Measurements from ENCODE around the gene DYNLL2. TPM values are rescaled to one million over a fixed set of nuclear protein-coding genes. Genes with fewer than 3 reads are reported as not detected.
"Not testable (repeated sequence)": the region's sequence is repeated elsewhere in the genome, so short reads cannot be mapped to it uniquely, and the experiment has no call there.

DYNLL2 gene
- total and polyA plus RNA-seq, 2 experiments from 2014 or later: 1.5 to 11.3 TPM

GRCh38 chr17:58094118-58094517 lies 10.9 kb downstream of the DYNLL2 start:
- in situ Hi-C loops (cut with MboI): no loop called here
- Histone ChIP-seq H3K4me1 (ENCODE audit: insufficient read depth) (no peaks in the 10 kb centered on the region), H3K79me2 (ENCODE audit: insufficient read depth) (peaks cover 13% of the 10 kb centered on the region), H3K9ac (no peak overlapping the region), H3K27me3 (replicated peaks; ENCODE audit: insufficient read depth) (no peaks in the 10 kb centered on the region), H2AFZ (no peak overlapping the region), H3F3A (ENCODE audit: insufficient read depth) (peaks cover 17% of the 10 kb centered on the region; the same call in 1 of the 2 replicates), H3K9me3 (ENCODE audit: low read depth) (no peaks in the 10 kb centered on the region), H4K20me1 (ENCODE audit: insufficient read depth) (no peaks in the 10 kb centered on the region), H3K27ac (no peak overlapping the region), H3K4me2 (ENCODE audit: unreplicated experiment) (no peak overlapping the region), H3K4me3 (no peak overlapping the region), H3K9me2 (ENCODE audit: insufficient read depth) (no peaks in the 10 kb centered on the region), H3K36me3 (ENCODE audit: low read depth) (peaks cover 30% of the 10 kb centered on the region; the same call in 1 of the 2 replicates)
- DNase-seq: no peak
- WGBS, 2 experiments (ENCODE audit: low coverage in 1 of 2, low lambda C conversion rate in 2 of 2, missing lambda C conversion rate in 2 of 2): 60 to 62% methylated on average over 4 of the region's 4 CpGs
- TF ChIP-seq EZH2phosphoT487 (IDR thresholded peaks at IDR 0.05; ENCODE audit: insufficient read depth, low read depth) (no peak), EZH2 (IDR thresholded peaks at IDR 0.05; ENCODE audit: insufficient read depth, poor library complexity, severe bottlenecking) (no peak)

DNA sequence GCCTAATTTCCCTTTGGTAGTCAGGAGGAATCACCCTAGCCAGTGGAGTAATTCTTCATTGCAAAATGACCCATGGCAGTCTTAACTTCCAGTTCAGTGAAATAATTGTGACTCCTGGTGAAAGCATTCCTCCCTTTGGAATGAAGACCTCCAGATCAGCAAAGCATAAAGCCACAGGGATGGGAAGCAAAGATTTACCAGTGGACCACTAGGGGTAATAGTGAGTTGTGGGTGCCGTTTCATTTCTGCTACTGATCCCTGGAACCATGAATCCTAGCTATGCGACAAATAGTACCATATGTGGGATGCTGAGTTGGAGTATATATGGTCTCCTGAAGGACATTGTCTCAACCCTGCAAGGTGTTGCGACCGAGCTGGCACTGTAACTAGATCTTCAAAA lies 13.7 kb downstream of the DYNLL2 start:
- Histone ChIP-seq H3K9ac (no peak overlapping the region), H3K4me1 (ENCODE audit: insufficient read depth) (no peaks in the 10 kb centered on the region), H3K27me3 (replicated peaks; ENCODE audit: insufficient read depth) (no peaks in the 10 kb centered on the region), H3K9me3 (ENCODE audit: low read depth) (no peaks in the 10 kb centered on the region), H3F3A (ENCODE audit: insufficient read depth) (peaks cover 17% of the 10 kb centered on the region; the same call in 1 of the 2 replicates), H3K9me2 (ENCODE audit: insufficient read depth) (no peaks in the 10 kb centered on the region), H3K4me2 (ENCODE audit: unreplicated experiment) (no peak overlapping the region), H3K27ac (no peak overlapping the region), H3K36me3 (ENCODE audit: low read depth) (peaks cover 14% of the 10 kb centered on the region; the same call in 1 of the 2 replicates), H3K4me3 (no peak overlapping the region), H4K20me1 (ENCODE audit: insufficient read depth) (no peaks in the 10 kb centered on the region), H2AFZ (no peak overlapping the region), H3K79me2 (ENCODE audit: insufficient read depth) (no peaks in the 10 kb centered on the region)
- whole genome bisulfite sequencing, 2 experiments (ENCODE audit: low coverage in 1 of 2, low lambda C conversion rate in 2 of 2, missing lambda C conversion rate in 2 of 2): 73 to 74% methylated on average over 4 of the region's 4 CpGs
- no peak for DNase-seq
- TF ChIP-seq EZH2phosphoT487 (IDR thresholded peaks at IDR 0.05; ENCODE audit: insufficient read depth, low read depth): no peak
- no peak for TF ChIP-seq EZH2 (IDR thresholded peaks at IDR 0.05; ENCODE audit: insufficient read depth, poor library complexity, severe bottlenecking)
- in situ Hi-C loops (cut with MboI): no loop called here

DNA sequence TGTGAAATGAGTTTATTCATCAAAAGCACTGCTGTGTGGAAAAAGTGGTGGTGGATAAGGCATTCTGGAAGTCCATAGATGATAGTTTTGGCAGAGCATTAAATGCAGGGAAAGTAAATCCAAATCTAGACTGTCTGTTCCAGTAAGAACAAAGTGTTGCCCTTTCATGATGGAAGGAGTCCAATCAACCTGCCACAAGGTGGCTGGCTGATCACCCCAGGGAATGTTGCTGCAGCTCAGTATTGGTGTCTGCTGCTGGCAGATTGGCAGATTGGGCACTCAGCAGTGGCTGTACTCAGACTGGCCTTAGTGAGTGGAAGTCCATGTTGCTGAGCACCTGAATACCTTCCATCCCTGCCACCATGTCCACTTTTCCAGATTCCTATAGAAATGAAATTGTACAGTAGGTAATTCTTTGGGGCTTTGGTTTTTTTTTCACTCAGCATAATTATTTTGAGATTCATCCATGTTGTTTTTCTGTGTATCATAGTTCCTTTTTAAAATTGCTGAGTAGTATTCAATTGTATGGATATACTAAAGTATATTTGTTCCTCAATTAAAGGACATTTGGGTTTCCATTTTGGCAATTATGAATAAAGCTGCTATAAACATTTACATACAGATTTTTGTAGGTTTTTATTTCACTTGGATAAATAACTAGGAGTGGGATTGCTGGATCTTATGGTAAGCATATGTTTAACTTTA lies 14.3 kb downstream of the DYNLL2 start:
- H3K9me3 ChIP-seq (ENCODE audit: low read depth): no peaks in the 10 kb centered on the region
- H3K36me3 ChIP-seq (ENCODE audit: low read depth): peaks cover 8% of the 10 kb centered on the region; the same call in 1 of the 2 replicates
- H3F3A ChIP-seq (ENCODE audit: insufficient read depth): peaks cover 17% of the 10 kb centered on the region; the same call in 1 of the 2 replicates
- TF ChIP-seq EZH2phosphoT487 (IDR thresholded peaks at IDR 0.05; ENCODE audit: insufficient read depth, low read depth) (no peak), EZH2 (IDR thresholded peaks at IDR 0.05; ENCODE audit: insufficient read depth, poor library complexity, severe bottlenecking) (no peak)
- no peak overlapping the region for H3K4me3 ChIP-seq
- no peaks in the 10 kb centered on the region for H4K20me1 ChIP-seq (ENCODE audit: insufficient read depth)
- H2AFZ ChIP-seq: no peak overlapping the region
- no peak for DNase-seq
- no peak overlapping the region for H3K9ac ChIP-seq
- H3K4me1 ChIP-seq (ENCODE audit: insufficient read depth): no peaks in the 10 kb centered on the region
- in situ Hi-C loops (cut with MboI): no loop called here
- H3K27ac ChIP-seq: no peak overlapping the region
- H3K9me2 ChIP-seq (ENCODE audit: insufficient read depth): no peaks in the 10 kb centered on the region
- H3K4me2 ChIP-seq (ENCODE audit: unreplicated experiment): no peak overlapping the region
- H3K27me3 ChIP-seq (replicated peaks; ENCODE audit: insufficient read depth): no peaks in the 10 kb centered on the region
- no peaks in the 10 kb centered on the region for H3K79me2 ChIP-seq (ENCODE audit: insufficient read depth)

- H3K9me2 ChIP-seq (ENCODE audit: insufficient read depth): no peaks in the 10 kb centered on the region
- TF ChIP-seq EZH2 (IDR thresholded peaks at IDR 0.05; ENCODE audit: insufficient read depth, poor library complexity, severe bottlenecking) (no peak), EZH2phosphoT487 (IDR thresholded peaks at IDR 0.05; ENCODE audit: insufficient read depth, low read depth) (no peak)
- H3K4me2 ChIP-seq (ENCODE audit: unreplicated experiment): no peak overlapping the region
- H3F3A ChIP-seq (ENCODE audit: insufficient read depth): peaks cover 8% of the 10 kb centered on the region; the same call in 1 of the 2 replicates
- no peaks in the 10 kb centered on the region for H3K27me3 ChIP-seq (replicated peaks; ENCODE audit: insufficient read depth)
- no peaks in the 10 kb centered on the region for H3K4me1 ChIP-seq (ENCODE audit: insufficient read depth)
- H3K79me2 ChIP-seq (ENCODE audit: insufficient read depth): no peaks in the 10 kb centered on the region
- H3K27ac ChIP-seq: no peak overlapping the region
- H4K20me1 ChIP-seq (ENCODE audit: insufficient read depth): no peaks in the 10 kb centered on the region
- no peaks in the 10 kb centered on the region for H3K9me3 ChIP-seq (ENCODE audit: low read depth)
- no peak overlapping the region for H3K9ac ChIP-seq
- H2AFZ ChIP-seq: no peak overlapping the region
- no peak for DNase-seq
- in situ Hi-C loops (cut with MboI): loop anchor here (5.0 to 10.0 kb wide), 2 partner anchors 86 to 243 kb away; no protein-coding TSS in a partner anchor
- no peaks in the 10 kb centered on the region for H3K36me3 ChIP-seq (ENCODE audit: low read depth)
- H3K4me3 ChIP-seq: no peak overlapping the region
Measured at GRCh38 chr17:58100506-58100905, 17.3 kb downstream of the DYNLL2 start.

DNA sequence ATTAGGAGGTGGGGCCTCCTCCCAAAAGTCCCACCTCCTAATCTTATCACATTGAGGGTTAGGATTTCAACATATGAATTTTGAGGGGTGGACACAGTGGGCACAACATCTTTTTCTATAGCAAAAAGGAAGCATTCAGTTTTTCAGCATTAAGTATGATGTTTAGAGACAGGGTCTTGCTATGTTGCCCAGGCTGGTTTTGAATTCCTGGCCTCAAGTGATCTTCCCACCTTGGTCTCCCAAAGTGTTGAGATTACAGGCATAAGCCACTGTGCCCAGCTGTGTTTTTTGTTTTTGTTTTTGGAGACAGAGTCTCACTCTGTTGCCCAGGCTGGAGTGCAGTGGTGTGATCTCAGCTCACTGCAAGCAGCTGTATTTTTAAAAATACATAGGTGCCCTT lies 18.7 kb downstream of the DYNLL2 start:
- not testable (repeated sequence) for H3K36me3 ChIP-seq (ENCODE audit: low read depth); H3K27me3 ChIP-seq (replicated peaks; ENCODE audit: insufficient read depth); H3K9me3 ChIP-seq (ENCODE audit: low read depth); H3F3A ChIP-seq (ENCODE audit: insufficient read depth); H3K27ac ChIP-seq; H3K9ac ChIP-seq; H3K79me2 ChIP-seq (ENCODE audit: insufficient read depth); H3K4me1 ChIP-seq (ENCODE audit: insufficient read depth); H2AFZ ChIP-seq; H3K9me2 ChIP-seq (ENCODE audit: insufficient read depth); DNase-seq; H3K4me2 ChIP-seq (ENCODE audit: unreplicated experiment); H3K4me3 ChIP-seq; H4K20me1 ChIP-seq (ENCODE audit: insufficient read depth)
- in situ Hi-C loops (cut with MboI): loop anchor here (5.0 to 10.0 kb wide), 2 partner anchors 87 to 245 kb away; no protein-coding TSS in a partner anchor

Measured in GM23248 (cell line).